ENCODE measurements around the gene TMBIM1. TPM values are rescaled to one million over a fixed set of nuclear protein-coding genes. Genes with fewer than 3 reads are reported as not detected.

Gene TMBIM1
- total RNA-seq, 1 donor: 185 TPM

- no peak for DNase-seq (ENCODE audit: low read depth)
- TF ChIP-seq CTCF (IDR thresholded peaks at IDR 0.05; ENCODE audit: insufficient read depth, low read length): no peak
- no peak overlapping the region for H3K4me3 ChIP-seq (ENCODE audit: low read depth, low read length)
Observed at GRCh38 chr2:218228366-218229090, 63.8 kb downstream of the TMBIM1 start.

- no peak for DNase-seq (ENCODE audit: low read depth)
- no peak overlapping the region for H3K4me3 ChIP-seq (ENCODE audit: low read depth, low read length)
- no peak for TF ChIP-seq CTCF (IDR thresholded peaks at IDR 0.05; ENCODE audit: insufficient read depth, low read length)
Observed at GRCh38 chr2:218226903-218227302, 65.4 kb downstream of the TMBIM1 start.

Small RNA genes within 50 kb of the gene (small RNA-seq; reads per million reads assigned to genes)
- not detected for gene MIR6810

Other genes starting within 250 kb of the TMBIM1 start
- not detected in 2 replicates for gene RUFY4, start 223.2 kb downstream of the TMBIM1 start, total RNA-seq (ENCODE audit: low replicate concordance)
- gene CXCR2, start 166.5 kb downstream of the TMBIM1 start, total RNA-seq (ENCODE audit: low replicate concordance): not detected in 2 replicates
- gene CXCR1, start 125.5 kb downstream of the TMBIM1 start, total RNA-seq (ENCODE audit: low replicate concordance): not detected in 2 replicates
- gene ARPC2, start 75.3 kb downstream of the TMBIM1 start, total RNA-seq (ENCODE audit: low replicate concordance): 121 and 368 TPM in 2 replicates
- 0.27 TPM in 1 of 2 replicates, not detected in the other for gene GPBAR1, start 31.5 kb downstream of the TMBIM1 start, total RNA-seq (ENCODE audit: low replicate concordance)
- 64.4 and 262 TPM in 2 replicates for gene AAMP, start 22.4 kb downstream of the TMBIM1 start, total RNA-seq (ENCODE audit: low replicate concordance)
- 17.4 and 27.2 TPM in 2 replicates for gene PNKD, start 22.0 kb downstream of the TMBIM1 start, total RNA-seq (ENCODE audit: low replicate concordance)
- gene CATIP, start 64.4 kb upstream of the TMBIM1 start, total RNA-seq (ENCODE audit: low replicate concordance): not detected in 2 replicates
- 0.09 and 0.33 TPM in 2 replicates for gene SLC11A1, start 89.8 kb upstream of the TMBIM1 start, total RNA-seq (ENCODE audit: low replicate concordance)
- gene CTDSP1, start 107.4 kb upstream of the TMBIM1 start, total RNA-seq (ENCODE audit: low replicate concordance): 53.6 and 70.4 TPM in 2 replicates
- gene VIL1, start 126.6 kb upstream of the TMBIM1 start, total RNA-seq (ENCODE audit: low replicate concordance): not detected in 2 replicates

Data from fibroblast of the aortic adventitia (primary cell).